NOMO-1 treated with dmso at 0.1 percent for 144 hours (cell line): Measurements from ENCODE around the gene DGKG.

Source experiments
- DNase-seq: peaks from one replicate; lab custom pipeline; 2025; ENCODE audit not compliant: unreplicated experiment; lab: John Stamatoyannopoulos, UW

DGKG gene

GRCh38 chr3:186320862-186321568 lies 41.0 kb downstream of the DGKG start:
- DNase-seq: no peak

- no peak for DNase-seq
These were observed 42.1 kb downstream of the DGKG start for GRCh38 chr3:186319945-186320344.

GRCh38 chr3:186318135-186318534 lies 43.9 kb downstream of the DGKG start:
- DNase-seq: no peak

- no peak for DNase-seq
These were observed 44.6 kb downstream of the DGKG start for GRCh38 chr3:186317478-186317877.

- DNase-seq: no peak
These were observed 45.3 kb downstream of the DGKG start for GRCh38 chr3:186316666-186317260.

- no peak for DNase-seq
These were observed 46.3 kb downstream of the DGKG start for GRCh38 chr3:186315581-186316354.

- DNase-seq: no peak
These were observed 47.1 kb downstream of the DGKG start for GRCh38 chr3:186314896-186315295.

- no peak for DNase-seq
These were observed 50.6 kb downstream of the DGKG start for GRCh38 chr3:186311441-186311840.

- DNase-seq: no peak
These were observed 53.5 kb downstream of the DGKG start for GRCh38 chr3:186308549-186308948.

- peak; percentile 12 for DNase-seq
These were observed 54.3 kb downstream of the DGKG start for GRCh38 chr3:186307594-186308221.

- DNase-seq: no peak
These were observed 56.7 kb downstream of the DGKG start for GRCh38 chr3:186305286-186305685.

- DNase-seq: no peak
These were observed 58.1 kb downstream of the DGKG start for GRCh38 chr3:186303965-186304364.

GRCh38 chr3:186299327-186299726 lies 62.7 kb downstream of the DGKG start:
- DNase-seq: no peak

GRCh38 chr3:186298876-186299275 lies 63.2 kb downstream of the DGKG start:
- DNase-seq: no peak

GRCh38 chr3:186290796-186291195 lies 71.2 kb downstream of the DGKG start:
- DNase-seq: no peak

GRCh38 chr3:186287711-186288110 lies 74.3 kb downstream of the DGKG start:
- no peak for DNase-seq

- no peak for DNase-seq
These were observed 75.9 kb downstream of the DGKG start for GRCh38 chr3:186286114-186286513.

- no peak for DNase-seq
These were observed 77.4 kb downstream of the DGKG start for GRCh38 chr3:186284661-186285060.

GRCh38 chr3:186284349-186284652 lies 77.7 kb downstream of the DGKG start:
- no peak for DNase-seq

GRCh38 chr3:186283651-186284348 lies 78.2 kb downstream of the DGKG start:
- DNase-seq: no peak

- no peak for DNase-seq
These were observed 78.9 kb downstream of the DGKG start for GRCh38 chr3:186283096-186283495.
